Esophagus muscularis mucosa (tissue), 4 donors: Measurements from ENCODE around the gene AATK. TPM values are rescaled to one million over a fixed set of nuclear protein-coding genes. Genes with fewer than 3 reads are reported as not detected.
A peak's percentile ranks its signal among the peaks of the same experiment; 100 is the strongest.

Source experiments
- DNase-seq: peaks from one replicate; pipeline ENCODE4 v3.0.0-alpha.2; 2017; ENCODE audit errors: extremely low spot score
- H3K27ac ChIP-seq, 4 donors: fragments of 200-600 bp; sonication (generic); replicated peaks in 1 of 4; 1 replicate in 3 of 4; 2 replicates in 1 of 4; pipeline ENCODE4 v1.5.1; 2016 to 2019; ENCODE audit warnings: mild to moderate bottlenecking in 1 of 4
- H3K27me3 ChIP-seq, 4 donors: fragments of 200-600 bp; sonication (generic); one replicate each; pipeline versions ENCODE4 v1.5.1 to v1.6.0; 2016 to 2019
- H3K36me3 ChIP-seq, 4 donors: fragments of 200-600 bp; sonication (generic); one replicate each; pipeline ENCODE4 v1.5.1; 2016 to 2019
- H3K4me1 ChIP-seq, 4 donors: fragments of 200-600 bp; sonication (generic); one replicate each; pipeline ENCODE4 v1.5.1; 2016 to 2019
- H3K4me3 ChIP-seq, 4 donors: fragments of 200-600 bp; sonication (generic); 1 replicate in 2 of 4; 2 replicates in 2 of 4; pipeline ENCODE4 v1.5.1; 2016 to 2019; ENCODE audit warnings: mild to moderate bottlenecking in 4 of 4, moderate library complexity in 1 of 4
- H3K9me3 ChIP-seq, 4 donors: fragments of 200-600 bp; sonication (generic); 1 replicate in 3 of 4; 2 replicates in 1 of 4; pipeline ENCODE4 v1.5.1; 2016 to 2019
- EP300 ChIP-seq: sonication (generic); formaldehyde crosslinking; IDR thresholded peaks from one replicate; pipeline ENCODE4 v1.6.1; 2017; ENCODE audit warnings: antibody characterized with exemption
- POLR2A ChIP-seq: fragments of 450-650 bp; IDR thresholded peaks from one replicate; pipeline ENCODE4 v1.6.1; 2017; ENCODE audit warnings: antibody characterized with exemption, moderate library complexity, mild to moderate bottlenecking, low read depth
- POLR2AphosphoS5 ChIP-seq, 2 donors: sonication (generic); formaldehyde crosslinking; IDR thresholded peaks; one replicate each; pipeline ENCODE4 v1.6.1; 2017; ENCODE audit warnings: antibody characterized with exemption in 2 of 2
- WGBS: methylation state at CpG from one replicate; pipeline ENCODE4 v1.1.5; 2018; 5-methylcytosine and 5-hydroxymethylcytosine counted together
- intact Hi-C: fragments of 100-400 bp; cut with DNase I; formaldehyde crosslinking; loops from one replicate; pipeline ENCODE4 v1.15.1; 2023
- total RNA-seq, 4 donors: library from RNA; depleted of rRNA; stranded (reverse); fragments of >200 nt; gene quantifications; one replicate each; pipeline versions ENCODE4 v1.1.0 to v1.2.1, GENCODE V29; 2016
- TF ChIP-seq, protein P1 (sequence below), 3 experiments: fragments of 200-600 bp in 2 of 3; fragments of 450-650 bp in 1 of 3; sonication (generic) in 2 of 3; IDR thresholded peaks; one replicate each; pipeline ENCODE4 v1.5.1; 2017 to 2019; ENCODE audit warnings: antibody characterized with exemption in 3 of 3, mild to moderate bottlenecking in 2 of 3, moderate library complexity in 1 of 3

Gene AATK
- total RNA-seq, 4 donors from 2014 or later = 13.7 to 24.6 (median 16.0) TPM

DNA sequence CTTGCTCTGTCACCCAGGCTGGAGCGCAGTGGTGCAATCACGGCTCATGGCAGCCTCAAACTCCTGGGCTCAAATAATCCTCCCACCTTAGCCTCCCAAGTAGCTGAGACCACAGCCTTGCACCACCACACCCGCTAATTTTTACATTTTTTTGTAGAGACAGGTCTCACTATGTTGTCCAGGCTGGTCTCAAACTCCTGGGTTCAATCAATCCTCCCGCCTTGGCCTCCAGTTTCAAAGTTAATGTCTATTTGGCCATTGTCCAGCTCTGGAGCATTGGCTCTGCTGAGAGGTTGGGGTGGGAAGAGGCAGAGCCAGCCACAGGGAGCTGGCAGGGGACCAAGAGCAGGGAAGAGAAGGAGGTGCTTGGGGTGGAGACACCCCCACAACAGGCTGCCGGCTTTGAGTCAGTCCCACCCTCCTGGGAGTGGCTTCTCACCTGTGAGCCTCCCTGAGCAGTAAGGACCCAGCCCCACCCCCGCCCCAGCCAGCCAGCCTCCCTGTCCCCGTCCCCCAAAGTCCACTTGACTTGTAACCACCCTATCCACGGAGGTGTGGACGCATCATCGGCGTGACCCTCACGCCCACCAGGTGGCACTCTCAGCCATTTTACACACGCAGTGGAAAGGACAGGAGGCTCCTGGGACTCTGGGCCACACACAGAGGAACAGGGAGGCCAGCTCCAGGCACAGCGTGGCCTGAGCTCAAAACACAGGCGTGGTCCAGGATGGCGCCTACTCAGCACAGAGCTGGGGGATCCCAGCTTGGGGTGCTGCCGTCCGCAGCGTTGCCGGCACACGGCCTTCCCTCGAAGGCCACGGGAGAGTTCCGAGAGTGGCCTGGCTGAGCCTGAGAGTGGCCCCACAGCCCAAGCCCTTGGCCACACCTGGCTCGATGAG is 23.5 kb downstream of the AATK start:
- peak overlapping the region in 1 of 4 donors; percentile 12 for H3K4me3 ChIP-seq
- H3K36me3 ChIP-seq = no peaks in the 10 kb centered on the region
- intact Hi-C loops = loop anchor here (1.0 to 5.0 kb wide), 2 partner anchors 55 to 99 kb away; no protein-coding TSS in a partner anchor
- H3K4me1 ChIP-seq = peaks cover 9 to 18% (median 10%) of the 10 kb centered on the region in 4 donors
- TF ChIP-seq, protein P1, sequence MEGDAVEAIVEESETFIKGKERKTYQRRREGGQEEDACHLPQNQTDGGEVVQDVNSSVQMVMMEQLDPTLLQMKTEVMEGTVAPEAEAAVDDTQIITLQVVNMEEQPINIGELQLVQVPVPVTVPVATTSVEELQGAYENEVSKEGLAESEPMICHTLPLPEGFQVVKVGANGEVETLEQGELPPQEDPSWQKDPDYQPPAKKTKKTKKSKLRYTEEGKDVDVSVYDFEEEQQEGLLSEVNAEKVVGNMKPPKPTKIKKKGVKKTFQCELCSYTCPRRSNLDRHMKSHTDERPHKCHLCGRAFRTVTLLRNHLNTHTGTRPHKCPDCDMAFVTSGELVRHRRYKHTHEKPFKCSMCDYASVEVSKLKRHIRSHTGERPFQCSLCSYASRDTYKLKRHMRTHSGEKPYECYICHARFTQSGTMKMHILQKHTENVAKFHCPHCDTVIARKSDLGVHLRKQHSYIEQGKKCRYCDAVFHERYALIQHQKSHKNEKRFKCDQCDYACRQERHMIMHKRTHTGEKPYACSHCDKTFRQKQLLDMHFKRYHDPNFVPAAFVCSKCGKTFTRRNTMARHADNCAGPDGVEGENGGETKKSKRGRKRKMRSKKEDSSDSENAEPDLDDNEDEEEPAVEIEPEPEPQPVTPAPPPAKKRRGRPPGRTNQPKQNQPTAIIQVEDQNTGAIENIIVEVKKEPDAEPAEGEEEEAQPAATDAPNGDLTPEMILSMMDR (IDR thresholded peaks at IDR 0.05) = peak; percentile 71 to 74 (median 74)
- no peak for TF ChIP-seq POLR2A
- TF ChIP-seq POLR2AphosphoS5 (IDR thresholded peaks at IDR 0.05) = peak in 1 of 2 donors; percentile 59
- no peaks in the 10 kb centered on the region for H3K9me3 ChIP-seq
- H3K27ac ChIP-seq = no peak overlapping the region
- no peak for DNase-seq
- H3K27me3 ChIP-seq = no peaks in the 10 kb centered on the region
- 32% methylated on average over 13 of the region's 25 CpGs for WGBS

- no peaks in the 10 kb centered on the region for H3K27me3 ChIP-seq
- H3K27ac ChIP-seq = no peak overlapping the region
- H3K4me3 ChIP-seq = no peak overlapping the region
- no peaks in the 10 kb centered on the region for H3K36me3 ChIP-seq
- DNase-seq = no peak
- intact Hi-C loops = loop anchor here (5.0 kb wide), 1 partner anchor 57 kb away; no protein-coding TSS in a partner anchor
- no peak for TF ChIP-seq POLR2A
- TF ChIP-seq EP300 = no peak
- no peak for TF ChIP-seq POLR2AphosphoS5 (IDR thresholded peaks at IDR 0.05)
- TF ChIP-seq, protein P1 (IDR thresholded peaks at IDR 0.05) = no peak
- 95% methylated on average over 36 of the region's 37 CpGs for WGBS
- H3K9me3 ChIP-seq = no peaks in the 10 kb centered on the region
- H3K4me1 ChIP-seq = peaks cover 9 to 25% (median 10%) of the 10 kb centered on the region in 4 donors
Observed at GRCh38 chr17:81140695-81141094, 25.3 kb downstream of the AATK start.

- DNase-seq = no peak
- Histone ChIP-seq H3K36me3 (no peaks in the 10 kb centered on the region), H3K27ac (no peak overlapping the region), H3K9me3 (no peaks in the 10 kb centered on the region), H3K27me3 (no peaks in the 10 kb centered on the region), H3K4me1 (peaks cover 9 to 27% (median 10%) of the 10 kb centered on the region in 4 donors), H3K4me3 (no peak overlapping the region)
- TF ChIP-seq, protein P1 (IDR thresholded peaks at IDR 0.05) = no peak
- TF ChIP-seq POLR2A = no peak
- no peak for TF ChIP-seq EP300
- TF ChIP-seq POLR2AphosphoS5 (IDR thresholded peaks at IDR 0.05) = no peak
- WGBS = 68% methylated on average over 8 of the region's 8 CpGs
- intact Hi-C loops = loop anchor here (5.0 kb wide), 1 partner anchor 57 kb away; no protein-coding TSS in a partner anchor
Observed at GRCh38 chr17:81140018-81140417, 26.0 kb downstream of the AATK start.

DNA sequence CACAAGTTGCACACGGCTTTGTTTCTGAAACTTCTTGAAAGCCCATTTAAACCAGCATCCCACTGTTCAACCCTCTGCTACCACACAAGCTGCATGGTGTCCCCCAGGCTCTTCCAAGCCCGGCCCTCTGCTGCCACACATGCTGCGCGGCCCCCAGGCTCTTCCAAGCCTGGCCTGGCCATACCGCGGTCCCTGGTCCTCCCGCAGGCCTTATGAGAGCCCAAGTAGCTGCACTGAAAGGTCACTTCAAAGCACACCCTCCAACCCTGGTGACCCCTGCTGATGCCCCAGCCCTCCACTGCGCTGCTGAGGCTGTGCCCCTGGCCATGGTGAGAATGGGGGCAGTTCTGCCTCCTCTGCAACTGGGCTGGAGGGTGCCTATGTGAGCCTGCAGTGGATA is 26.6 kb downstream of the AATK start:
- Histone ChIP-seq H3K4me3 (no peak overlapping the region), H3K27me3 (no peaks in the 10 kb centered on the region), H3K4me1 (peaks cover 9 to 27% (median 10%) of the 10 kb centered on the region in 4 donors), H3K9me3 (no peaks in the 10 kb centered on the region), H3K36me3 (no peaks in the 10 kb centered on the region), H3K27ac (no peak overlapping the region)
- TF ChIP-seq POLR2A = no peak
- no peak for TF ChIP-seq POLR2AphosphoS5 (IDR thresholded peaks at IDR 0.05)
- TF ChIP-seq, protein P1 (IDR thresholded peaks at IDR 0.05) = no peak
- TF ChIP-seq EP300 = no peak
- DNase-seq = no peak
- intact Hi-C loops = no loop called here
- 87% methylated on average over 8 of the region's 8 CpGs for WGBS
